GM12865 (cell line): ENCODE data around the gene BTBD9.
A peak's percentile ranks its signal among the peaks of the same experiment; 100 is the strongest.

Experiments used
- DNase-seq: peaks from one replicate; pipeline ENCODE4 v3.0.0; 2010; ENCODE audit warnings: low read depth
- H3K4me3 ChIP-seq: 2 replicates; pipeline ENCODE4 v1.5.1; 2011; ENCODE audit warnings: mild to moderate bottlenecking, low read depth, low read length, control low read depth
- TF ChIP-seq, protein P1 (sequence below): IDR thresholded peaks from 2 replicates; pipeline ENCODE4 v1.5.1; 2011; ENCODE audit warnings: low read length, control low read depth, low read depth, inconsistent platforms; ENCODE audit not compliant: insufficient read depth; ENCODE audit errors: missing control alignments

The BTBD9 gene

DNA sequence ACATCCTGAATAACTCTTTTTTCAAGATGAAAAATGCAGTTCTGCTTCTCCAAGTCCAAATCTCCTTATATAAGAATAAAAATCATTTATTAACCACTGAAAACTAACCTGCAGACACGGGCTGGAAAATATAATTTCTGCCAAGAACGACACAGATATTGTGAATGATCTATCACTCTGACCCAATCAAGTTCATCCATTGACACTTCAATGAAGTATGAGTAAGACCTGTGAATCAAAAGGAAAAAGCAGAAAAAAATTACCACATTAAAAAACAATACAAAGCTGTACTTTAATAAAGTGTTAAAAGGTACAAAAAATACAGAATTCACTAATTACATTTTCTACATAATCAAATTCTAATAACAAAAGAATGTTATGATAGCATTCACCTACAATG lies 62.2 kb downstream of the BTBD9 start:
- TF ChIP-seq, protein P1, sequence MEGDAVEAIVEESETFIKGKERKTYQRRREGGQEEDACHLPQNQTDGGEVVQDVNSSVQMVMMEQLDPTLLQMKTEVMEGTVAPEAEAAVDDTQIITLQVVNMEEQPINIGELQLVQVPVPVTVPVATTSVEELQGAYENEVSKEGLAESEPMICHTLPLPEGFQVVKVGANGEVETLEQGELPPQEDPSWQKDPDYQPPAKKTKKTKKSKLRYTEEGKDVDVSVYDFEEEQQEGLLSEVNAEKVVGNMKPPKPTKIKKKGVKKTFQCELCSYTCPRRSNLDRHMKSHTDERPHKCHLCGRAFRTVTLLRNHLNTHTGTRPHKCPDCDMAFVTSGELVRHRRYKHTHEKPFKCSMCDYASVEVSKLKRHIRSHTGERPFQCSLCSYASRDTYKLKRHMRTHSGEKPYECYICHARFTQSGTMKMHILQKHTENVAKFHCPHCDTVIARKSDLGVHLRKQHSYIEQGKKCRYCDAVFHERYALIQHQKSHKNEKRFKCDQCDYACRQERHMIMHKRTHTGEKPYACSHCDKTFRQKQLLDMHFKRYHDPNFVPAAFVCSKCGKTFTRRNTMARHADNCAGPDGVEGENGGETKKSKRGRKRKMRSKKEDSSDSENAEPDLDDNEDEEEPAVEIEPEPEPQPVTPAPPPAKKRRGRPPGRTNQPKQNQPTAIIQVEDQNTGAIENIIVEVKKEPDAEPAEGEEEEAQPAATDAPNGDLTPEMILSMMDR: no peak
- DNase-seq: no peak
- no peak overlapping the region for H3K4me3 ChIP-seq

DNA sequence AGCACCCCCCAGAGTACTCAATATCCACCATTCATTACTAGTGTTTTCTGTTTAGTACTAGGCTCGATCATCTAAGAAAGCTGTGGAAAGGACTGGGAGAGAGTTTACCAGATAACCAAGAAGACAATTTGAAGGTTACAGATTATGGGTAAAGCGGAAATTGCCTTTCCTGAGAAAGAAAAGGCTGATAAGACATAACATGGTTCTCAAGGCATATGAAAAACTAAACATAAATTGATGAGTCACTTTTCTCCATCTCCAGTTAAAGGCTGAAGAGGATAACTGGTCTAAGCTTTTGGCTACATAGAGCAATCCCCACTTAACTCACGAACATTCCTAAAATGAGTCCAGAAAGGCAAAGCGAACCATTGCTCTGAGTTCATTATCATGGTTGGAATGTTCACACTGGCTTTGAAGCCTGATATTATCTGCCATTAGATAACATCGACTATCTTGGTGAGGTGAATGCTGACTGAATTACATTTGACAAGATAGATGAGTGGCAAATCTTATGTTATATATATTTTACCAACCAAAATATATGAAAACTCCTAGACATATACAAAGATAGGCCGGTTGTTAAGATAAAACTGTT lies 65.8 kb downstream of the BTBD9 start:
- DNase-seq: no peak
- TF ChIP-seq, protein P1: no peak
- no peak overlapping the region for H3K4me3 ChIP-seq

DNA sequence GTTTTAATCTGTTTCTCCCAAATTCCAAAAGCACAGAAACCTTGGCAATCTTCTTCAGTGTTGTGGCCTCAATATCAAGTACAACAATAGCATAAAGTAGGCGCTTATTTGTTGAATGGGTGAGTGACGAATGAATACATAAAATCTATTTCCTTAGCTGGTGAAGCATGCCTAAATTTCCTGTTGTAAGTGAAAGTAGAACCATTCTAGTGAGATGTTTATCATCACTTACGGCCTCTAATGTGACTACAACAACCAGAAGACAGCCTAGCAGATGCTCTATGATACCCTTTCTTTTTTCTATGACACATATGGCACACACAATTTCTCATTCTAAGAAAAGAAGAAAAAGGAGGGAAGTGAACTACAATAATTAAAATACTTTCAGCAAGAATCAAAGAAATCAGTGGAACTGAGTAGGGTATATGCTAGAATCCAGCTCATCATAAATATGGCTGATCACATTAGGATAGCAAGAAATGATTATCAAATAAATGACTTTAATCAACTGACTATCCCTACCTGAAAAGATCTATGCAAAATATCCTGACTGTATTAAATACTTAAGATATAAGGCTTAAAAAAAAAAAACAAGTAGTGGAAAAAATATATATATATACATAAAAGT lies 67.4 kb downstream of the BTBD9 start:
- no peak overlapping the region; the same call in 1 of the 2 replicates for H3K4me3 ChIP-seq
- peak; percentile 61 for DNase-seq
- TF ChIP-seq, protein P1: no peak

DNA sequence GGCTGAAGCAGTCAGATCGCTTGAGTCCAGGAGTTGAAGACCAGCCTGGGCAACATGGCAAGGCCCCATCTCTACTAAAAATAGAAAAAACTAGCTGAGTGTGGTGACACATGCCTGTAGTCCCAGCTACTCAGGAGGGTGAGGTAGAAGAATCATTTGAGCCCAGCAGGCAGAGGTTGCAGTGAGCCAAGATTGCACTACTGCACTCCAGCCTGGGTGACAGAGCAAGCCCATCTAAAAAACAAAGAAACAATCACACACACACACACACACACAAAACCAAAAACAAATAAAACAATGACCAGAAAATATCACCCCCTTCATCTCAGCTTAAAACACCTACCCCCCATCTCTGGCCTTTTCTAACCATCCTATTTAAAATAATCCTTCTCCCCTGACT lies 68.0 kb downstream of the BTBD9 start:
- no peak overlapping the region for H3K4me3 ChIP-seq
- TF ChIP-seq, protein P1: no peak
- no peak for DNase-seq

DNA sequence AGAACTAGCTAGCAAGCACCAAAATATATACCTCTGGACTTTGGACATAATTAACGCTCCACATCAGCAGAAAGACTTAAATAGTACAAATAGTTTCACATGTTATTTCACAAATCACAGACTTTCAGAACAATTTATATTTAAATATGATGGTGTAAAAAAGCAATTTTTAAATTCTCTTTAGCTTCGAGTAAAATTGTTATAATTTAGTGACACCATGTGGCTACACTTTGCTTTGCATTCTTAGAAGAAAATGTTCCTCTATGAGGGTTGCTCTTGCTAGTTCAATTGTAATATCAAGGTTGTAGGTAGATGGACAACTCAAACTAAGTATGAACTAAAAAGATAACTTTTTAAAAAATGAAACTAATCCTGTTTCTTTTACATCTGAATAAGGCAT lies 69.0 kb downstream of the BTBD9 start:
- TF ChIP-seq, protein P1: peak; percentile 28
- H3K4me3 ChIP-seq: no peak overlapping the region
- peak; percentile 27 for DNase-seq

DNA sequence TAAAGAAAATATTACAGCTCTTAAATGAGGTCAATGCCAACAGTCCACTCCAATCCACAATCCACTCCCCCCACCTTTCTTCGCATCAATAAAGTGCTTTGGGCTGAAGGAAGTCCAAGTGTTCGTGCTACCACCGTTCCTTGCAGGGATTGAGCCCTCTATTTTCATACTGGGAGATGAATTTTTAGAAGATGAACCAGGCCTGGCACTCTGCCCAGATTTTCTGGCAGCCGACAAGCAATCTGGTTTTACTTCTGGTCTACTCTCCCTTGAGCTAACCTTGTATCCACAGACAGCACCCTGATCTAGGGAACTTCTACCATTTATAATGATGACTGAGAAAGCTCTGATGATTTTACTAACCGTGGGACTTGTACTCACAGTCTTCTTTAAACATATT lies 72.3 kb downstream of the BTBD9 start:
- H3K4me3 ChIP-seq: no peak overlapping the region
- TF ChIP-seq, protein P1: no peak
- DNase-seq: peak; percentile 8
